ENCODE results near the gene FBXL15.

DNA sequence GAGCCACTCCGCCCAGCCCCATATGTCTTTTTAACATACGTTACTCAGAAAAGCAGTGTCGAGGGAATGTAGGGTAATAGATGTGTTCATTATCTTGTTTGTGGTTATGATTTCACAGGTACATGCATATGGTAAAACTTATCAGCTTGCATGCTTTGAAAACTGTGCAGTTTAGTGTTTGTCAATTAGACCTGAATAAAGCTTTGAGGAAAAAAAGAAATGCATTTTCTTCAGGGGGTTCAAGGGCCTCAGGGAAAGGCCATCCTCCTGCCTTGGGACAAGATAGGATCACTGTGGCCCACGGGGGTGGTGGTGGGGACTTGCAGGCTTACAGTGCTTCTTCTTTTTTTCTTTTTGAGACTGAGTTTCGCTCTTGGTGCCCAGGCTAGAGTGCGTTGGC is 46.7 kb downstream of the FBXL15 start:
- TF ChIP-seq, protein P1, sequence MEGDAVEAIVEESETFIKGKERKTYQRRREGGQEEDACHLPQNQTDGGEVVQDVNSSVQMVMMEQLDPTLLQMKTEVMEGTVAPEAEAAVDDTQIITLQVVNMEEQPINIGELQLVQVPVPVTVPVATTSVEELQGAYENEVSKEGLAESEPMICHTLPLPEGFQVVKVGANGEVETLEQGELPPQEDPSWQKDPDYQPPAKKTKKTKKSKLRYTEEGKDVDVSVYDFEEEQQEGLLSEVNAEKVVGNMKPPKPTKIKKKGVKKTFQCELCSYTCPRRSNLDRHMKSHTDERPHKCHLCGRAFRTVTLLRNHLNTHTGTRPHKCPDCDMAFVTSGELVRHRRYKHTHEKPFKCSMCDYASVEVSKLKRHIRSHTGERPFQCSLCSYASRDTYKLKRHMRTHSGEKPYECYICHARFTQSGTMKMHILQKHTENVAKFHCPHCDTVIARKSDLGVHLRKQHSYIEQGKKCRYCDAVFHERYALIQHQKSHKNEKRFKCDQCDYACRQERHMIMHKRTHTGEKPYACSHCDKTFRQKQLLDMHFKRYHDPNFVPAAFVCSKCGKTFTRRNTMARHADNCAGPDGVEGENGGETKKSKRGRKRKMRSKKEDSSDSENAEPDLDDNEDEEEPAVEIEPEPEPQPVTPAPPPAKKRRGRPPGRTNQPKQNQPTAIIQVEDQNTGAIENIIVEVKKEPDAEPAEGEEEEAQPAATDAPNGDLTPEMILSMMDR (IDR thresholded peaks at IDR 0.05 in 4 of 5, conservative IDR thresholded peaks at IDR 0.05 in 1 of 5): no peak
- no peak for TF ChIP-seq POLR2A (IDR thresholded peaks at IDR 0.05)
